IPS DF 19.7 (cell line): ENCODE results near the gene POLA1.

Source experiments
- DNase-seq: peaks from one replicate; pipeline ENCODE4 v3.0.0-alpha.2; 2013; ENCODE audit warnings: low read depth, low spot score

POLA1 gene

GRCh38 chrX:24969812-24970211 is 276.1 kb downstream of the POLA1 start:
- no peak for DNase-seq

GRCh38 chrX:24979081-24979480 is 285.4 kb downstream of the POLA1 start:
- no peak for DNase-seq

GRCh38 chrX:24981030-24981429 is 287.3 kb downstream of the POLA1 start:
- no peak for DNase-seq

GRCh38 chrX:24982306-24982965 is 288.7 kb downstream of the POLA1 start:
- DNase-seq = no peak

- DNase-seq = no peak
Measured at GRCh38 chrX:24983931-24984330, 290.2 kb downstream of the POLA1 start.

GRCh38 chrX:24985120-24985519 is 291.4 kb downstream of the POLA1 start:
- DNase-seq = no peak

GRCh38 chrX:24987731-24988130 is 294.0 kb downstream of the POLA1 start:
- no peak for DNase-seq

- no peak for DNase-seq
Measured at GRCh38 chrX:24988314-24988713, 294.6 kb downstream of the POLA1 start.

GRCh38 chrX:24990535-24990934 is 296.8 kb downstream of the POLA1 start:
- DNase-seq = no peak

GRCh38 chrX:24993879-24994278 is 300.2 kb downstream of the POLA1 start:
- no peak for DNase-seq

GRCh38 chrX:24996096-24996709 is 302.5 kb downstream of the POLA1 start:
- no peak for DNase-seq

- no peak for DNase-seq
Measured at GRCh38 chrX:24999511-24999910, 305.8 kb downstream of the POLA1 start.

- no peak for DNase-seq
Measured at GRCh38 chrX:25001808-25002660, 308.3 kb downstream of the POLA1 start.

GRCh38 chrX:25002661-25003020 is 308.9 kb downstream of the POLA1 start:
- DNase-seq = no peak

GRCh38 chrX:25003066-25003849 is 309.5 kb downstream of the POLA1 start:
- no peak for DNase-seq

GRCh38 chrX:25004040-25004439 is 310.3 kb downstream of the POLA1 start:
- no peak for DNase-seq

GRCh38 chrX:25004485-25005032 is 310.8 kb downstream of the POLA1 start:
- no peak for DNase-seq

GRCh38 chrX:25005034-25005381 is 311.3 kb downstream of the POLA1 start:
- DNase-seq = no peak

GRCh38 chrX:25005382-25006185 is 311.9 kb downstream of the POLA1 start:
- DNase-seq = no peak

- no peak for DNase-seq
Measured at GRCh38 chrX:25006586-25007058, 312.9 kb downstream of the POLA1 start.
